H9 (cell line): ENCODE results near the gene PLXNA2. TPM values are rescaled to one million over a fixed set of nuclear protein-coding genes. Genes with fewer than 3 reads are reported as not detected.

ENCODE experiments used
- DNase-seq: peaks from one replicate; pipeline ENCODE4 v3.0.0-alpha.2; 2017
- H2AFZ ChIP-seq: one replicate; pipeline ENCODE4 v1.6.1; 2013; ENCODE audit warnings: mild to moderate bottlenecking, low read length, control low read depth, moderate library complexity
- H2AK5ac ChIP-seq: 2 replicates; pipeline ENCODE4 v1.6.1; 2013; ENCODE audit warnings: low read length, control low read depth, mixed read lengths; ENCODE audit not compliant: insufficient read length
- H2BK120ac ChIP-seq: one replicate; pipeline ENCODE4 v1.6.1; 2013; ENCODE audit warnings: low read depth, mild to moderate bottlenecking, low read length, control low read depth, inconsistent platforms; ENCODE audit not compliant: poor library complexity, severe bottlenecking
- H2BK12ac ChIP-seq: 2 replicates; pipeline ENCODE4 v1.6.1; 2013; ENCODE audit warnings: low read length, control low read depth, mixed read lengths, low read depth; ENCODE audit not compliant: insufficient read length
- H2BK15ac ChIP-seq: 2 replicates; pipeline ENCODE4 v1.6.1; 2013; ENCODE audit warnings: low read depth, low read length, control low read depth
- H2BK20ac ChIP-seq: one replicate; pipeline ENCODE4 v1.6.1; 2013; ENCODE audit warnings: low read depth, mild to moderate bottlenecking, low read length, control low read depth, inconsistent platforms; ENCODE audit not compliant: poor library complexity, severe bottlenecking
- H2BK5ac ChIP-seq: 2 replicates; pipeline ENCODE4 v1.6.1; 2013; ENCODE audit warnings: low read length, control low read depth, mixed read lengths; ENCODE audit not compliant: insufficient read length
- H3K14ac ChIP-seq: 2 replicates; pipeline ENCODE4 v1.6.1; 2013; ENCODE audit warnings: low read length, control low read depth; ENCODE audit not compliant: insufficient read depth
- H3K18ac ChIP-seq: 2 replicates; pipeline ENCODE4 v1.6.1; 2013; ENCODE audit warnings: low read depth, mild to moderate bottlenecking, mixed read lengths, low read length, control low read depth; ENCODE audit not compliant: insufficient read length
- H3K23ac ChIP-seq: 2 replicates; pipeline ENCODE4 v1.6.1; 2013; ENCODE audit warnings: low read length, control low read depth, mixed read lengths, low read depth; ENCODE audit not compliant: insufficient read length
- H3K23me2 ChIP-seq: 2 replicates; pipeline ENCODE4 v1.6.1; 2013; ENCODE audit warnings: low read depth, mild to moderate bottlenecking, mixed read lengths, low read length, control low read depth; ENCODE audit not compliant: insufficient read length, poor library complexity, severe bottlenecking
- H3K27ac ChIP-seq: 2 replicates; pipeline ENCODE4 v1.5.1; 2013; ENCODE audit warnings: low read length, control low read depth, mixed read lengths, low read depth; ENCODE audit not compliant: insufficient read length
- H3K27me3 ChIP-seq: 2 replicates; pipeline ENCODE4 v1.6.1; 2013; ENCODE audit warnings: low read length, control low read depth, inconsistent platforms; ENCODE audit not compliant: insufficient read depth
- H3K4ac ChIP-seq: 2 replicates; pipeline ENCODE4 v1.6.1; 2013; ENCODE audit warnings: low read depth, mild to moderate bottlenecking, control low read depth, inconsistent platforms, low read length, moderate library complexity
- H3K4me1 ChIP-seq: 2 replicates; pipeline ENCODE4 v1.6.1; 2013; ENCODE audit warnings: low read length, control low read depth, inconsistent platforms; ENCODE audit not compliant: insufficient read depth
- H3K4me2 ChIP-seq: 2 replicates; pipeline ENCODE4 v1.6.1; 2013; ENCODE audit warnings: low read length, control low read depth, mixed read lengths; ENCODE audit not compliant: insufficient read length, insufficient read depth
- H3K56ac ChIP-seq: 2 replicates; pipeline ENCODE4 v1.6.1; 2013; ENCODE audit warnings: low read depth, mild to moderate bottlenecking, mixed read lengths, low read length, control low read depth; ENCODE audit not compliant: insufficient read length
- H3K79me1 ChIP-seq: 2 replicates; pipeline ENCODE4 v1.6.1; 2013; ENCODE audit warnings: low read depth, mild to moderate bottlenecking, moderate library complexity, low read length, control low read depth, inconsistent platforms; ENCODE audit not compliant: insufficient read depth, poor library complexity, severe bottlenecking
- H3K79me2 ChIP-seq: 2 replicates; pipeline ENCODE4 v1.6.1; 2013; ENCODE audit warnings: low read length, control low read depth, inconsistent platforms; ENCODE audit not compliant: insufficient read depth
- H3K9ac ChIP-seq: 2 replicates; pipeline ENCODE4 v1.6.1; 2013; ENCODE audit warnings: low read length, control low read depth, mixed read lengths; ENCODE audit not compliant: insufficient read length; ENCODE audit errors: extremely low read depth
- H3K9me3 ChIP-seq: one replicate; pipeline ENCODE4 v1.6.1; 2013; ENCODE audit warnings: low read depth, low read length, inconsistent platforms; ENCODE audit not compliant: control insufficient read depth
- H3T11ph ChIP-seq: one replicate; pipeline ENCODE4 v1.6.1; 2013; ENCODE audit warnings: mild to moderate bottlenecking, low read length, control low read depth, inconsistent platforms
- H4K20me1 ChIP-seq: one replicate; pipeline ENCODE4 v1.6.1; 2013; ENCODE audit not compliant: control insufficient read depth, insufficient read length, insufficient read depth
- H4K5ac ChIP-seq: 2 replicates; pipeline ENCODE4 v1.6.1; 2013; ENCODE audit warnings: low read depth, mild to moderate bottlenecking, mixed read lengths, low read length, control low read depth; ENCODE audit not compliant: insufficient read length
- H4K8ac ChIP-seq: replicated peaks from 2 replicates; pipeline ENCODE4 v1.6.1; 2013; ENCODE audit warnings: low read length, control low read depth, mixed read lengths, low read depth; ENCODE audit not compliant: insufficient read length
- H4K91ac ChIP-seq: 2 replicates; pipeline ENCODE4 v1.6.1; 2013; ENCODE audit warnings: low read depth, mild to moderate bottlenecking, moderate library complexity, mixed read lengths, low read length, control low read depth; ENCODE audit not compliant: insufficient read length
- H3K27ac Mint-ChIP-seq, 3 experiments: 2 replicates in 2 of 3; 3 replicates in 1 of 3; pipeline ENCODE4 v1.8.0; 2020 to 2021; ENCODE audit warnings: mixed read lengths in 3 of 3, mild to moderate bottlenecking in 1 of 3, moderate library complexity in 1 of 3
- H3K27me3 Mint-ChIP-seq: 2 replicates; pipeline ENCODE4 v1.8.0; 2021; ENCODE audit warnings: low read depth, mild to moderate bottlenecking, moderate library complexity, mixed read lengths
- H3K36me3 Mint-ChIP-seq, 3 experiments: 2 replicates in 2 of 3; 3 replicates in 1 of 3; pipeline ENCODE4 v1.8.0; 2020 to 2021; ENCODE audit warnings: low read depth in 3 of 3, mixed read lengths in 3 of 3; ENCODE audit not compliant: insufficient read depth in 1 of 3
- H3K4me1 Mint-ChIP-seq, 2 experiments: 2 replicates each; pipeline ENCODE4 v1.8.0; 2020; ENCODE audit warnings: mixed read lengths in 2 of 2
- H3K4me3 Mint-ChIP-seq, 2 experiments: 2 replicates in 1 of 2; 3 replicates in 1 of 2; pipeline ENCODE4 v1.8.0; 2020 to 2021; ENCODE audit warnings: mild to moderate bottlenecking in 2 of 2, mixed read lengths in 2 of 2, moderate library complexity in 1 of 2
- H3K9me3 Mint-ChIP-seq, 2 experiments: 2 replicates in 1 of 2; 3 replicates in 1 of 2; pipeline ENCODE4 v1.8.0; 2020; ENCODE audit warnings: mild to moderate bottlenecking in 2 of 2, mixed read lengths in 2 of 2, moderate library complexity in 1 of 2
- total RNA-seq: library from RNA; stranded (reverse); gene quantifications from 2 replicates; pipeline ENCODE4 v1.2.1, GENCODE V29; 2021
- TF ChIP-seq, protein P1 (sequence below): fragments of 200-600 bp; sonication (generic); conservative IDR thresholded peaks from 3 replicates; pipeline ENCODE4 v1.8.0; 2021; ENCODE audit warnings: antibody characterized with exemption, mild to moderate bottlenecking

The PLXNA2 gene
- total RNA-seq, 1 experiment from 2014 or later: 0.57 TPM

- Histone ChIP-seq H4K8ac (no peak overlapping the region), H2BK20ac (no peak overlapping the region), H2AK5ac (no peak overlapping the region), H3K56ac (no peak overlapping the region), H3K9ac (no peak overlapping the region), H3K4me1 (peaks cover 3% of the 10 kb centered on the region; the same call in 1 of the 2 replicates), H3K23me2 (no peaks in the 10 kb centered on the region), H3K14ac (no peak overlapping the region), H4K5ac (no peak overlapping the region), H2BK12ac (no peak overlapping the region), H3K23ac (no peak overlapping the region), H3K4ac (no peak overlapping the region), H2BK5ac (no peak overlapping the region), H3K79me1 (no peaks in the 10 kb centered on the region), H3K9me3 (no peaks in the 10 kb centered on the region), H3K4me2 (no peak overlapping the region), H3K79me2 (no peaks in the 10 kb centered on the region), H3K18ac (no peak overlapping the region), H2AFZ (no peak overlapping the region), H2BK15ac (no peak overlapping the region), H4K20me1 (no peaks in the 10 kb centered on the region), H2BK120ac (no peak overlapping the region), H4K91ac (no peak overlapping the region), H3K27me3 (no peaks in the 10 kb centered on the region), H3K27ac (no peak overlapping the region), H3T11ph (no peak overlapping the region)
- DNase-seq: no peak
- peaks cover 44 to 53% of the 10 kb centered on the region in 2 experiments for H3K4me1 Mint-ChIP-seq
- TF ChIP-seq, protein P1, sequence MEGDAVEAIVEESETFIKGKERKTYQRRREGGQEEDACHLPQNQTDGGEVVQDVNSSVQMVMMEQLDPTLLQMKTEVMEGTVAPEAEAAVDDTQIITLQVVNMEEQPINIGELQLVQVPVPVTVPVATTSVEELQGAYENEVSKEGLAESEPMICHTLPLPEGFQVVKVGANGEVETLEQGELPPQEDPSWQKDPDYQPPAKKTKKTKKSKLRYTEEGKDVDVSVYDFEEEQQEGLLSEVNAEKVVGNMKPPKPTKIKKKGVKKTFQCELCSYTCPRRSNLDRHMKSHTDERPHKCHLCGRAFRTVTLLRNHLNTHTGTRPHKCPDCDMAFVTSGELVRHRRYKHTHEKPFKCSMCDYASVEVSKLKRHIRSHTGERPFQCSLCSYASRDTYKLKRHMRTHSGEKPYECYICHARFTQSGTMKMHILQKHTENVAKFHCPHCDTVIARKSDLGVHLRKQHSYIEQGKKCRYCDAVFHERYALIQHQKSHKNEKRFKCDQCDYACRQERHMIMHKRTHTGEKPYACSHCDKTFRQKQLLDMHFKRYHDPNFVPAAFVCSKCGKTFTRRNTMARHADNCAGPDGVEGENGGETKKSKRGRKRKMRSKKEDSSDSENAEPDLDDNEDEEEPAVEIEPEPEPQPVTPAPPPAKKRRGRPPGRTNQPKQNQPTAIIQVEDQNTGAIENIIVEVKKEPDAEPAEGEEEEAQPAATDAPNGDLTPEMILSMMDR: no peak
- no peak overlapping the region for H3K4me3 Mint-ChIP-seq
- no peaks in the 10 kb centered on the region for H3K36me3 Mint-ChIP-seq
- H3K27me3 Mint-ChIP-seq: no peaks in the 10 kb centered on the region; the same call in 1 of the 2 replicates
- H3K9me3 Mint-ChIP-seq: no peaks in the 10 kb centered on the region
- no peak overlapping the region for H3K27ac Mint-ChIP-seq
Observed at GRCh38 chr1:208175508-208175895, 68.7 kb downstream of the PLXNA2 start.
